ENCODE measurements around the gene ZNF319.

Gene ZNF319

DNA sequence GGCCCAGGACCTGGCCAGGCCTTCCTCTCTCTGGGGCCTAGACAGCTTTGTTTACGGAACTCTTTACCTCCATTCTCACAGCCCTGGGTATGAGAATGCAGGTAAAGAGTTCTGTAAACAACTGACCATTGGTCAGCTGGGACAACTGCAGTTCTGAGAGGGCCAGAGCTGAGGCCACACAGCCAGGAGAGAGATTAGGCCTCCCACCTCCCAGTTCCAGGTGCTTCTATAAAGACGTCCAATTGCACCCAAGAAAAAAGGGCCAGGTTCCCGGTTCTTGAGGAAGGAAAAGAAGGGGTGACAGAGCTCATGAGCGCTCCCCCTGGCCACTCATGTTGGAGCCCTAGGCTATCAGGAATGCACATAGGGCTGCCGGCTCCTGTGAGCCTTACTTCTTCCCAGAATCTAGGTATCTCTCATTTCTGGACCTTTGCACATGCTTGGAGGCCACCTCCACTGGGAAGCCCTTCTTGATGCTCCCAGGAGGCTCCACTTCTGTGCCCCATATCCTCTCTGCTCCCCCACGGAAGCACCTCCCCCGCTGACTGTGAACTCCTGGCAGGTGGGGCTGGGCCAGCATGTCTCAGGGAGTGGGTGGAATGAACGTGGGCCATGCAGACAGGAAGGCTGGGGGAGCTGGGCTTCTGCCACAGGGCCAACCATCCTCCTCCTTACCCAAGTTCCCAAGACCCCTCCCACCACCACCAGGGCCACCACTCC is 42.6 kb downstream of the ZNF319 start:
- TF ChIP-seq, protein P1, sequence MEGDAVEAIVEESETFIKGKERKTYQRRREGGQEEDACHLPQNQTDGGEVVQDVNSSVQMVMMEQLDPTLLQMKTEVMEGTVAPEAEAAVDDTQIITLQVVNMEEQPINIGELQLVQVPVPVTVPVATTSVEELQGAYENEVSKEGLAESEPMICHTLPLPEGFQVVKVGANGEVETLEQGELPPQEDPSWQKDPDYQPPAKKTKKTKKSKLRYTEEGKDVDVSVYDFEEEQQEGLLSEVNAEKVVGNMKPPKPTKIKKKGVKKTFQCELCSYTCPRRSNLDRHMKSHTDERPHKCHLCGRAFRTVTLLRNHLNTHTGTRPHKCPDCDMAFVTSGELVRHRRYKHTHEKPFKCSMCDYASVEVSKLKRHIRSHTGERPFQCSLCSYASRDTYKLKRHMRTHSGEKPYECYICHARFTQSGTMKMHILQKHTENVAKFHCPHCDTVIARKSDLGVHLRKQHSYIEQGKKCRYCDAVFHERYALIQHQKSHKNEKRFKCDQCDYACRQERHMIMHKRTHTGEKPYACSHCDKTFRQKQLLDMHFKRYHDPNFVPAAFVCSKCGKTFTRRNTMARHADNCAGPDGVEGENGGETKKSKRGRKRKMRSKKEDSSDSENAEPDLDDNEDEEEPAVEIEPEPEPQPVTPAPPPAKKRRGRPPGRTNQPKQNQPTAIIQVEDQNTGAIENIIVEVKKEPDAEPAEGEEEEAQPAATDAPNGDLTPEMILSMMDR (IDR thresholded peaks at IDR 0.05; ENCODE audit: low read depth, low read length), result no peak
- H3K4me3 ChIP-seq (ENCODE audit: low read depth, low read length), result no peak overlapping the region
- no peak for DNase-seq (ENCODE audit: low read depth, low spot score)
- in situ Hi-C loops (cut with HindIII; ENCODE audit: low sequenced_read_pairs), result no loop called here

- DNase-seq (ENCODE audit: low read depth, low spot score), result no peak
- in situ Hi-C loops (cut with HindIII; ENCODE audit: low sequenced_read_pairs), result no loop called here
- H3K4me3 ChIP-seq (ENCODE audit: low read depth, low read length), result no peak overlapping the region
- TF ChIP-seq, protein P1 (IDR thresholded peaks at IDR 0.05; ENCODE audit: low read depth, low read length), result no peak
Measured at GRCh38 chr16:57956924-57957672, 43.4 kb downstream of the ZNF319 start.

DNA sequence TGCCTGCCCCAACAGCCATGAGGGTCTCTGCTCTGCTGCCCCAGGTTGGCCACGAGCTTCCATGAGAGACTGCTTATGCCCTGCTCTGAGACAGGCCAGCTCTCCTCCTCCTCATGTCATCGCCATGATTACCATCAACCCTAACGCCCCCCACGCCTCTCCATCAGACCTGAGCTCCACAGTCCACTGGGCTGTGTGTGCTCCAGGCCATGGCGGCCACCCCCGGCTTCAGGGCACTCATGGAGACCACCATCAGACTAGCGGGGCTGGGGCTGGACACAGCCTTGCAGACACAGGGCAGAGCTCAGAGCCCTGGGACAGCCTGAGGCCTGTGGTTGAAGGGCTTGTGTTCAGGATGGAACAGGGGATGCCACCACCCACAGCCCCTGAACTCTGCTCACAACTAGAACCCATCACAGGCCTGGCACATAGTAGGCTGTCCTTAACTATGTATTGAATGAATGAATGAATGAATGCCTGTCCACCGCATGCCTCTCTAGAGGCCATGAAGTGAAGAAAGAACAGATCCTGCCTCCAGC is 44.1 kb downstream of the ZNF319 start:
- in situ Hi-C loops (cut with HindIII; ENCODE audit: low sequenced_read_pairs), result no loop called here
- TF ChIP-seq, protein P1 (IDR thresholded peaks at IDR 0.05; ENCODE audit: low read depth, low read length), result no peak
- DNase-seq (ENCODE audit: low read depth, low spot score), result no peak
- H3K4me3 ChIP-seq (ENCODE audit: low read depth, low read length), result no peak overlapping the region

GRCh38 chr16:57955572-57956188 is 44.8 kb downstream of the ZNF319 start:
- H3K4me3 ChIP-seq (ENCODE audit: low read depth, low read length), result no peak overlapping the region
- in situ Hi-C loops (cut with HindIII; ENCODE audit: low sequenced_read_pairs), result no loop called here
- no peak for DNase-seq (ENCODE audit: low read depth, low spot score)
- TF ChIP-seq, protein P1 (IDR thresholded peaks at IDR 0.05; ENCODE audit: low read depth, low read length), result no peak

- TF ChIP-seq, protein P1 (IDR thresholded peaks at IDR 0.05; ENCODE audit: low read depth, low read length), result no peak
- no peak overlapping the region for H3K4me3 ChIP-seq (ENCODE audit: low read depth, low read length)
- in situ Hi-C loops (cut with HindIII; ENCODE audit: low sequenced_read_pairs), result no loop called here
- no peak for DNase-seq (ENCODE audit: low read depth, low spot score)
Measured at GRCh38 chr16:57953857-57954256, 46.6 kb downstream of the ZNF319 start.

GRCh38 chr16:57952909-57953308 is 47.6 kb downstream of the ZNF319 start:
- in situ Hi-C loops (cut with HindIII; ENCODE audit: low sequenced_read_pairs), result no loop called here

More at GRCh38 chr16:57952909-57953308, 47.6 kb downstream of the ZNF319 start:
- no peak overlapping the region for H3K4me3 ChIP-seq (ENCODE audit: low read depth, low read length)
- TF ChIP-seq, protein P1 (IDR thresholded peaks at IDR 0.05; ENCODE audit: low read depth, low read length), result no peak
- DNase-seq (ENCODE audit: low read depth, low spot score), result no peak
